Common myeloid progenitor, CD34-positive (primary cell): ENCODE measurements around the gene HUWE1.

Source experiments
- CTCF ChIA-PET: fragments of 350-600 bp; sonication (Branson Sonifier 250); formaldehyde crosslinking; loops from one replicate; lab custom pipeline; 2021; ENCODE audit warnings: antibody characterized with exemption; lab: Charles Lee
- POLR2A ChIA-PET: fragments of 350-600 bp; sonication (Branson Sonifier 250); formaldehyde crosslinking; loops from one replicate; lab custom pipeline; 2021; ENCODE audit warnings: antibody characterized with exemption; lab: Charles Lee
- DNase-seq, 3 donors: peaks; one replicate each; pipeline versions ENCODE4 v3.0.0 to v3.0.0-alpha.2; 2013
- H3K27ac ChIP-seq, 2 experiments: 1 replicate in 1 of 2; 2 replicates in 1 of 2; pipeline ENCODE4 v1.7.0; 2013; ENCODE audit warnings: inconsistent platforms in 2 of 2, low read length in 2 of 2, mild to moderate bottlenecking in 2 of 2, low read depth in 1 of 2, moderate library complexity in 1 of 2; ENCODE audit not compliant: severe bottlenecking in 2 of 2, insufficient read depth in 1 of 2, poor library complexity in 1 of 2
- H3K27me3 ChIP-seq, 5 experiments: replicated peaks in 2 of 5; 1 replicate in 3 of 5; 2 replicates in 2 of 5; pipeline versions ENCODE4 v1.6.1 to v1.7.0; 2013; ENCODE audit warnings: low read length in 4 of 5, mild to moderate bottlenecking in 2 of 5, moderate library complexity in 2 of 5, inconsistent platforms in 1 of 5; ENCODE audit not compliant: insufficient read depth in 5 of 5, control insufficient read depth in 4 of 5
- H3K36me3 ChIP-seq, 4 experiments: 1 replicate in 2 of 4; 2 replicates in 2 of 4; pipeline versions ENCODE4 v1.6.1 to v1.7.0; 2013; ENCODE audit warnings: low read length in 3 of 4, control low read depth in 1 of 4, mild to moderate bottlenecking in 1 of 4; ENCODE audit not compliant: control insufficient read depth in 4 of 4, insufficient read depth in 4 of 4
- H3K4me1 ChIP-seq, 4 experiments: 1 replicate in 3 of 4; 2 replicates in 1 of 4; pipeline versions ENCODE4 v1.6.1 to v1.7.1; 2013; ENCODE audit warnings: low read length in 3 of 4, mild to moderate bottlenecking in 3 of 4, control low read depth in 1 of 4, inconsistent platforms in 1 of 4, moderate library complexity in 1 of 4; ENCODE audit not compliant: control insufficient read depth in 4 of 4, insufficient read depth in 4 of 4; ENCODE audit errors: control extremely low read depth in 1 of 4
- H3K4me3 ChIP-seq, 7 experiments: 1 replicate in 4 of 7; 2 replicates in 3 of 7; pipeline versions ENCODE4 v1.5.1 to v1.7.0; 2013; ENCODE audit warnings: mild to moderate bottlenecking in 7 of 7, low read length in 6 of 7, moderate library complexity in 6 of 7, inconsistent platforms in 2 of 7, low read depth in 2 of 7, control low read depth in 1 of 7; ENCODE audit not compliant: insufficient read depth in 4 of 7, control insufficient read depth in 1 of 7; ENCODE audit errors: extremely low read depth in 1 of 7
- H3K9me3 ChIP-seq, 5 experiments: 1 replicate in 4 of 5; 2 replicates in 1 of 5; pipeline versions ENCODE4 v1.6.1 to v1.7.1; 2013; ENCODE audit warnings: low read length in 4 of 5, mild to moderate bottlenecking in 2 of 5, inconsistent platforms in 1 of 5, low read depth in 1 of 5, moderate library complexity in 1 of 5; ENCODE audit not compliant: control insufficient read depth in 4 of 5, insufficient read depth in 2 of 5; ENCODE audit errors: control extremely low read depth in 1 of 5
- WGBS: methylation state at CpG from one replicate; pipeline ENCODE4 v1.1.5; 2013; ENCODE audit not compliant: insufficient coverage; 5-methylcytosine and 5-hydroxymethylcytosine counted together

HUWE1 gene

DNA sequence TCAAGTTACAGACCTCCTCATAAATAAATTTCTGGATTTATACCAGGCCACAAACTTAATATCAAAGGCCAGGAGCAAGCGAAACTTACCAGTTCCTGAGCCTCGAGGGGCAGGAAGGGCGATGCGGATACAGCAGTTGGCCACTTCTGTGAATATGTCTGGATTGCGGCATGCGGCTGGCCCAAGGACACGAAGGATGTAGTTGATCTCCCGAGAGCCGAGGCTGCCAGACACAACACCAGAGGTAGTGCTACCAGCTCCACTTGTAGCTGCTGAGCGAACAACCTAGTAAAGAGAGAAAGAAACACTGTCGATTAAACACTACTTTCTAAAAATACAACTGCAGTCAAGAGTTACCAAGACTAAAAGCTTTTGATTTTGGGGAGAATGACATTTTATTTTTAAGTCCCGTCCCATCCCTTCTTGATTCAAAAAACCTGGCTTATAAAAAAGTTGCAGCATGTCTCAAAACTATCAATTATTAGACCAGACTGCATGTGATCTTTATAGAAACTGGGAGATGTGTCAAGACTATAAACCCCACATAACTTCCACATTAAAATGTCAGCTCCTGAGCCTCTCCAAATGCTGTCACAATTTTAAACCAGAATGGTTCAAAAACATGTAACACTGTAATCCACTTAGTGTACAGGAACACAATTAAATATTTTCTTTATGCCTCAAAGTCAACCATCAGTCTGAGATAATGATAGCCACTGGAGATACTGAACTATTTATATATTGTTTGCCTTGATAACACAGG, 105.6 kb downstream of the HUWE1 start:
- Histone ChIP-seq H3K36me3 (peaks cover 5 to 72% (median 44%) of the 10 kb centered on the region in 4 experiments), H3K27ac (no peak overlapping the region), H3K4me1 (no peaks in the 10 kb centered on the region), H3K9me3 (no peaks in the 10 kb centered on the region), H3K27me3 (peaks cover 0 to 2% (median 0%) of the 10 kb centered on the region in 5 experiments), H3K4me3 (no peak overlapping the region)
- WGBS = 96% methylated on average over 9 of the region's 12 CpGs
- DNase-seq = no peak
- ChIA-PET CTCF (no interaction called here), POLR2A (no interaction called here)

DNA sequence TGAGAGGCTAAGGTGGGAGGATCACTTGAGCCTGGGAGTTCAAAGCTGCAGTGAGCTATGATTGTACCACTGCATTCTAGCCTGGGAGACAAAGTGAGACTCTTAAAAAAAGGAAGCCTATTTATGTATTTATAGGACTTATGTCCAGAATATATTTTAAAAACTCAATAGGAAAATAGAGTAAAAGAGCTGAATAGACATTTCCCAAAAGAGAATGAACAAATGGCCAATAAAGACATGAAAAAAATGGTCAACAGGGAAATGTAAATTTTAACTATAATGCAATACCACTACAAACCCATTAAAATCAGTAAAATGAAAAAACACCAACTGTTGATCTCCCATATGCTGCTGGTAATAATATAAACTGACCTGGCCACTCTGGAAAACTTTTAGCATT, 115.0 kb downstream of the HUWE1 start:
- H3K27ac ChIP-seq = no peak overlapping the region
- H3K4me3 ChIP-seq = no peak overlapping the region
- peaks cover 6 to 88% (median 38%) of the 10 kb centered on the region in 4 experiments for H3K36me3 ChIP-seq
- no peak for DNase-seq
- ChIA-PET CTCF (no interaction called here), POLR2A (no interaction called here)
- no peaks in the 10 kb centered on the region for H3K27me3 ChIP-seq
- H3K4me1 ChIP-seq = no peaks in the 10 kb centered on the region
- H3K9me3 ChIP-seq = no peaks in the 10 kb centered on the region

DNA sequence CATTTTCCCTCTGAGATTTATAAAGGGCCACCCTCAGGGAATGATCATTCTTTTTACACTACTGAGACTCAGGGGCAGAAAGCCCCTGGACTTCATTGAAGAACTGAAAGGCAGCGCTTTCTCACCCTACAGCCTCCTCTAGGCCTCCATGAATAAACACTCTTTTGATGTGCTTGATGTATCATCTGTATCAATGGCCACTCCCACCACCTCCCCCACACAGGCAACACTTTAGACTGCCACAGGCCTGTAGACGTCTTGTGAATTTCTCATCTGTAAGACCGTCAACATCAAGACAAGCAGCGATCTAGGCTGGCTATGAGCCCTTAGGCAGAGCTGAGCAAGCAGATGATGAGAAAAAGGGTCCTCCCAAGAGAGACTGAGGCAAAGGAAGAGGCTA, 123.2 kb downstream of the HUWE1 start:
- WGBS = 90% methylated on average over 4 of the region's 4 CpGs
- DNase-seq = no peak
- Histone ChIP-seq H3K4me3 (no peak overlapping the region), H3K27ac (no peak overlapping the region), H3K4me1 (no peaks in the 10 kb centered on the region), H3K27me3 (peaks cover 0 to 17% (median 0%) of the 10 kb centered on the region in 5 experiments), H3K9me3 (no peaks in the 10 kb centered on the region), H3K36me3 (peaks cover 10 to 92% (median 49%) of the 10 kb centered on the region in 4 experiments)
- ChIA-PET CTCF (no interaction called here), POLR2A (no interaction called here)

DNA sequence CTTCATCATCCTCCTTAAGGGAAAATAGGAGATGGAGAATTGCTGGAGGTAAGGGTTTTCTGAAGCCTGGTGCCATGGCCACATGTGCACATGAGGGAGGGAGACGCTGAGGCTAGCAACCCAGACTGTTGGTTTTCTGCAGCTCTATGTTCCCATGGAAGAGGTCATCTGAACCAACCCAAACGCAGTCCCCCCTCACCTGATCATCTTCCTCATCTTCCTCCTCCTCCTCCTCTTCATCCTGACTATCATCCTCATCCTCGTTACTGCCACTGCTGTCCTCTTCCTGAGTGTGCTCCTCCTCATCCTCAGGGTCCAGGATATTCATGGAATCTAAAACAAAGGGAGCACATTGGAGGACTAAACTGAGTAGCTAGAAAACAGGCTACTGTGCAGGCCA, 124.6 kb downstream of the HUWE1 start:
- no peak overlapping the region for H3K27ac ChIP-seq
- no peak for DNase-seq
- peaks cover 13 to 94% (median 55%) of the 10 kb centered on the region in 4 experiments for H3K36me3 ChIP-seq
- H3K9me3 ChIP-seq = no peaks in the 10 kb centered on the region
- no peak overlapping the region for H3K4me3 ChIP-seq
- POLR2A ChIA-PET = no interaction called here
- H3K4me1 ChIP-seq = no peaks in the 10 kb centered on the region
- peaks cover 0 to 17% (median 0%) of the 10 kb centered on the region in 5 experiments for H3K27me3 ChIP-seq
- CTCF ChIA-PET = interaction anchor here (0.6 kb wide), 1 partner anchor 547 kb away, joined by 3 read pairs; no protein-coding TSS in a partner anchor
- WGBS = 70% methylated on average over 3 of the region's 3 CpGs

DNA sequence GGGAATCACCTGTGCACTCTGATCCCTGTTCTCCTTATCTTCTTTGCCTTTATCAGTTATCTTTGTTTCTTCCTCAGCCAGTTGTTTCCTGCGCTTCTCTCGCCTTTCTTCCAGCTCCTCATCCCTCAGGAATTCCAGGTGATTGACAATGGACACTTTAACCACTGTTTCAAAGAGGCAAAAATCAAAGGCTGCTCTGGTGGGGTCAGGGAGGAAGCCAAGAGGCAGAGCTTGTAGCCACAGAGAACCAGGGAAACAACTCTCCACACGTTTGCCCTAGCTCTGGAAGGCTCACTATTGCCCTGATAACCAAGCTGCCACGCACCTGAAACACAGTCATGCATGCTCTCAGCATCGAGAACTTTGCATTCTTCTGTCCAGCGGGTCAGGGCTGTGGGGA, 127.9 kb downstream of the HUWE1 start:
- WGBS = 86% methylated on average over 4 of the region's 6 CpGs
- no peak overlapping the region for H3K27ac ChIP-seq
- POLR2A ChIA-PET = no interaction called here

DNA sequence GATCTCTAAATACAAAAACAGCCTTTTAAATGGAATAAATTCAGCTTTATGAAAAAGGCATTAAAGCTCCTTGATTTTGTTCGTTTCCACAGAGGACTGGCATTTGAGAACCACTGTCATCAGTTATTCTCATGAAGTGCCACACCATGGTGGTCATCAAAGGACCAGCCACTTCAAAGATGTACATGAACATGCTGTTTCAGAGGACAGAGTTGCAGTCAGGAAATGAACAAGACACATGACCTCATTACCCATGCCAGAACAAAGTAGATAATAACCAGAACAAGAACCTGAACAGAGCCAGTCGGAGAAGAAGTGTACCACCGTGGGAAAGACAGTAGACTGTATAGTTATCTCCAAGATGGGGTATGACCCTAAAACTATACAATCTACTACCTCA, 129.7 kb downstream of the HUWE1 start:
- H3K27ac ChIP-seq = no peak overlapping the region
- peaks cover 5 to 86% (median 49%) of the 10 kb centered on the region in 4 experiments for H3K36me3 ChIP-seq
- no peaks in the 10 kb centered on the region for H3K9me3 ChIP-seq
- H3K27me3 ChIP-seq = peaks cover 0 to 14% (median 0%) of the 10 kb centered on the region in 5 experiments
- POLR2A ChIA-PET = no interaction called here
- H3K4me1 ChIP-seq = no peaks in the 10 kb centered on the region
- CTCF ChIA-PET = no interaction called here
- H3K4me3 ChIP-seq = no peak overlapping the region
- 80% methylated on average over 1 of the region's 3 CpGs for whole genome bisulfite sequencing
- no peak for DNase-seq

More for the DNA sequence above, 127.9 kb downstream of the HUWE1 start:
- CTCF ChIA-PET = no interaction called here
- Histone ChIP-seq H3K36me3 (peaks cover 9 to 89% (median 52%) of the 10 kb centered on the region in 4 experiments), H3K27me3 (peaks cover 0 to 13% (median 0%) of the 10 kb centered on the region in 5 experiments), H3K9me3 (no peaks in the 10 kb centered on the region), H3K4me1 (no peaks in the 10 kb centered on the region), H3K4me3 (no peak overlapping the region)
- no peak for DNase-seq

DNA sequence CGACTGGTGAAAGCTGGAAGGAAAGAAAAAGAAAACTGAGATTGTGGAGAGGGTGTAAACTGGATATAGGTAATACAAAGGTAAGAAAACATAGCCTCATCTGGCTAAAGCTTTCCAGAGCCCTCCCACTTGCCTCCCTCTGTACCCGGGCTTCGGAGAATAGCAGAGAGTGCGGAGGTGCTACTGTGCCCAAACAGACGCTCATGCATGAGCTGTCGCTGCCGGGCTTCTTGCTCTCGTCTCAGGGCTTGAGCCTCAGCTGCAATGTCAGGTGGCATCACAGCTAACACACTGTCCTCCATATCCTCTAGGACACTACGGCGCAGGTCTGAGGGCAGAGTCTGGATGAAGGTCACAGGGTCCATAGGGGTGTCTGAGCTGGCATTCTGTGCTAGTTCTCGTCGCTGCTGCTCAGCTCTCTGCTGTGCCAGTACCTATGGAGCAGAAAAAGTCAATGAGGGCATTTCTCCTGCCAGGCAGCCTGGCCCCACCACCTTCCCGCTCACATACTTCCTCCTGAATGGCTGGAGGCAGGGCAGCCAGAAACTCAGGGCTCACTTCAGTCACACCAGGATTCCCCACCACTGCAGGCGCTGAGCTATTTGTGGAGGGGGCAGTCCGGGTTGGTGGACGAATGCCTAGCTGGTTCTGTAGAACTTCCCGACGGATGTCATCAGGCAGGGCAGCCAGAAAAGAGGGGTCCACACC, 135.6 kb downstream of the HUWE1 start:
- Histone ChIP-seq H3K9me3 (no peaks in the 10 kb centered on the region), H3K36me3 (peaks cover 8 to 84% (median 49%) of the 10 kb centered on the region in 4 experiments), H3K4me1 (no peaks in the 10 kb centered on the region), H3K4me3 (no peak overlapping the region), H3K27me3 (peaks cover 0 to 22% (median 0%) of the 10 kb centered on the region in 5 experiments), H3K27ac (no peak overlapping the region)
- DNase-seq = no peak
- 92% methylated on average over 11 of the region's 18 CpGs for WGBS
- CTCF ChIA-PET = no interaction called here
- POLR2A ChIA-PET = no interaction called here
